8988T (cell line): Measurements from ENCODE around the gene CHST11.

ENCODE experiments used
- DNase-seq: peaks from one replicate; pipeline ENCODE4 v3.0.0; 2011

CHST11 gene

GRCh38 chr12:104635607-104636343, 179.0 kb downstream of the CHST11 start:
- no peak for DNase-seq

GRCh38 chr12:104636496-104636895, 179.7 kb downstream of the CHST11 start:
- DNase-seq: no peak

GRCh38 chr12:104637604-104638003, 180.9 kb downstream of the CHST11 start:
- no peak for DNase-seq

- no peak for DNase-seq
These were observed 181.6 kb downstream of the CHST11 start for GRCh38 chr12:104638218-104638850.

- DNase-seq: no peak
These were observed 182.1 kb downstream of the CHST11 start for GRCh38 chr12:104638851-104639240.

- no peak for DNase-seq
These were observed 184.2 kb downstream of the CHST11 start for GRCh38 chr12:104640956-104641355.

- DNase-seq: no peak
These were observed 185.1 kb downstream of the CHST11 start for GRCh38 chr12:104641862-104642261.

- DNase-seq: no peak
These were observed 186.5 kb downstream of the CHST11 start for GRCh38 chr12:104643093-104643818.

- DNase-seq: no peak
These were observed 187.3 kb downstream of the CHST11 start for GRCh38 chr12:104643819-104644669.

GRCh38 chr12:104648756-104649155, 192.0 kb downstream of the CHST11 start:
- no peak for DNase-seq

GRCh38 chr12:104649217-104649824, 192.6 kb downstream of the CHST11 start:
- no peak for DNase-seq

- DNase-seq: no peak
These were observed 193.2 kb downstream of the CHST11 start for GRCh38 chr12:104649921-104650320.

- no peak for DNase-seq
These were observed 193.8 kb downstream of the CHST11 start for GRCh38 chr12:104650541-104650940.

GRCh38 chr12:104651811-104652210, 195.1 kb downstream of the CHST11 start:
- DNase-seq: no peak

GRCh38 chr12:104652358-104652757, 195.6 kb downstream of the CHST11 start:
- no peak for DNase-seq

GRCh38 chr12:104652910-104653309, 196.2 kb downstream of the CHST11 start:
- DNase-seq: no peak

GRCh38 chr12:104653730-104654664, 197.2 kb downstream of the CHST11 start:
- DNase-seq: no peak

GRCh38 chr12:104654665-104655609, 198.2 kb downstream of the CHST11 start:
- DNase-seq: no peak

GRCh38 chr12:104656383-104656782, 199.6 kb downstream of the CHST11 start:
- DNase-seq: no peak

- no peak for DNase-seq
These were observed 200.2 kb downstream of the CHST11 start for GRCh38 chr12:104656921-104657320.
